Measurements from ENCODE around the gene TMEM240. TPM values are rescaled to one million over a fixed set of nuclear protein-coding genes. Genes with fewer than 3 reads are reported as not detected.

The TMEM240 gene
- total RNA-seq, 2 donors from 2014 or later = 1.0 to 1.3 TPM

DNA sequence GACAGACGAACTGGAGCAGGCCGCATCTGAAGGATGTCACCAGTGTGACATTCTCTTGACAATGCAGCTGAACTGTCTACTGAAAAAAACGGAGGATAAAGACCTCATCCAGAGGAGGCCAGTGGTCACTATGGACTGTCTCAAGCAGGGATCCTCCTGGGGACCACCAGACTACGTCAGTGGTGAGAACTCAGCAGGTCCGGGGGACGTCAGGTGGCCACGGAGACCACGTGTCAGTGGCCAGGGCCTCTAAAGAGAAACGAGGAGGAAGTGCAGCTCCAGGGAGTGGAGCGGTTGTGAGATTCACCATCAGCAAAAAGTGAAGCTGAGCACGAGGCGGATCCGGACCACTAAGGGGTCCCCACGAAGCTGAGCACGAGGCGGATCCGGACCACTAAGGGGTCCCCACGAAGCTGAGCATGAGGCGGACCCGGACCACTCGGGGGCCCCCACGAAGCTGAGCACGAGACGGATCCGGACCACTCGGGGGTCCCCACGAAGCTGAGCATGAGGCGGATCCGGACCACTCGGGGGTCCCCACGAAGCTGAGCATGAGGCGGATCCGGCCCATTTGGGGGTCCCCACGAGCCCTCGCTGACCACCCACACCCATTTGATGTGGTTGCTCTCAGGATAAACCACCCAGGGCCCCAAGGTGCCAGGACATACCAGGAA, 13.5 kb upstream of the TMEM240 start:
- Mint-ChIP-seq H3K9me3 (no peaks in the 10 kb centered on the region), H3K4me3 (no peak overlapping the region), H3K27ac (no peak overlapping the region), H3K4me1 (ENCODE audit: low read depth) (no peaks in the 10 kb centered on the region), H3K27me3 (ENCODE audit: low read depth) (no peaks in the 10 kb centered on the region), H3K36me3 (ENCODE audit: insufficient read depth in 2 of 2) (peaks cover 0 to 1% of the 10 kb centered on the region in 2 donors)
- DNase-seq = no peak
- ATAC-seq (replicated peaks in 1 of 2) = no peak

DNA sequence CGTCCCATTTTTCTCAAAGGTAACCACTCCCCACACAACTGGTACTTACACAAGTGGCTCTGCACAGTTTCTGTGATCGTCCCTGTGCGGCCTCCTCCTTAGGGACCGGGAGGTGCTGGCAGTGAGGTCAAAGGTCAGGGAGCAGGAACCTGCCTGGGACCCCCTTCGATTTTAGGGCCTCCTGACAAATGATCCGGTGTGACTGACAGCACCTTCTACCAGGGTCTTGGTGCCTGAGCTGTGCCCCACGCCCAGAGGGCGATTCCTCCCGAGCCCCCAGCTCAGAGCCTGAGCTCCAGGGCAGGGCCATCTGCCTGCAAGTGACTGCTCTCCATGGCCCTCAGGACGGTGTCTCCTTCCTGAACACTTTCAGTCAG, 11.8 kb upstream of the TMEM240 start:
- H3K36me3 Mint-ChIP-seq (ENCODE audit: insufficient read depth in 2 of 2) = peaks cover 0 to 1% of the 10 kb centered on the region in 2 donors
- H3K27ac Mint-ChIP-seq = no peak overlapping the region
- no peak overlapping the region for H3K4me3 Mint-ChIP-seq
- H3K9me3 Mint-ChIP-seq = no peaks in the 10 kb centered on the region
- DNase-seq (no peak), ATAC-seq (replicated peaks in 1 of 2) (no peak)
- no peaks in the 10 kb centered on the region for H3K4me1 Mint-ChIP-seq (ENCODE audit: low read depth)
- no peaks in the 10 kb centered on the region for H3K27me3 Mint-ChIP-seq (ENCODE audit: low read depth)

DNA sequence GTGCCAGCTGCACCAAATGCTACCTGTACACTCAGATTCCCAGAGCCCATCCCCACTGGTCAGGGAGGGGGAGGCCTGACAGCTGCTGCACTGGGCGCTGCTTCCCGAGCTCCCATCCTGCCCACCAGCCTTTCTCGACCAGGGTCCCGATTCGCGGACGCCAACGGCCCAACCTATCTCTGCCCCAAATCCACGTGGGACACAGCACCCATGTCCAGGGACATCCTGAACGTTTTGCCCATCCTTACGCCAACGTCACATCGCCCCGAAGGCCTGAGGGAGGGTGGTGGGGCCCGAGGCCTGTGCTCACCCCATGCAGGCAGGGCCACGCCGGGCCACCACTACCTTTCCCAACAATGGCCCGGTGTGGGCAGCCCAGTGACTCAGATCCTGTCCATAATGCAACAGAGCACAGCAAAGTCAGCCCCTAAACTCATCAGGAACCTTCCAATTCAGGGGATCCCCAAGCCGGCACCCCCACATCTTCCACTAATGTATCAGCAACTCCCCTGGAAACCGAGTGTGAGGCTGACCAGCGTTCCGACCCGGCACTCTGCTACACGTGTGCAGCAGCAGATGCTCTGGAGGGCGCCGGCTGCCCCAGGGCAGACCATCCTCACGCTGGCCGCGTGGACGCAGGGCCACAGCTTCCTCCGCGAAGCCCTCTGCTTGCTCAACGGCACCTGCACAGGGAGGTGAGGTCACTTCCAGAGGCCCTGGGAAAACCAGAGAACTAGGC, 11.3 kb upstream of the TMEM240 start:
- peaks cover 0 to 1% of the 10 kb centered on the region in 2 donors for H3K36me3 Mint-ChIP-seq (ENCODE audit: insufficient read depth in 2 of 2)
- H3K4me3 Mint-ChIP-seq = no peak overlapping the region
- no peak for DNase-seq
- no peak for ATAC-seq (replicated peaks in 1 of 2)
- H3K4me1 Mint-ChIP-seq (ENCODE audit: low read depth) = no peaks in the 10 kb centered on the region
- H3K27ac Mint-ChIP-seq = no peak overlapping the region
- H3K27me3 Mint-ChIP-seq (ENCODE audit: low read depth) = no peaks in the 10 kb centered on the region
- H3K9me3 Mint-ChIP-seq = no peaks in the 10 kb centered on the region

DNA sequence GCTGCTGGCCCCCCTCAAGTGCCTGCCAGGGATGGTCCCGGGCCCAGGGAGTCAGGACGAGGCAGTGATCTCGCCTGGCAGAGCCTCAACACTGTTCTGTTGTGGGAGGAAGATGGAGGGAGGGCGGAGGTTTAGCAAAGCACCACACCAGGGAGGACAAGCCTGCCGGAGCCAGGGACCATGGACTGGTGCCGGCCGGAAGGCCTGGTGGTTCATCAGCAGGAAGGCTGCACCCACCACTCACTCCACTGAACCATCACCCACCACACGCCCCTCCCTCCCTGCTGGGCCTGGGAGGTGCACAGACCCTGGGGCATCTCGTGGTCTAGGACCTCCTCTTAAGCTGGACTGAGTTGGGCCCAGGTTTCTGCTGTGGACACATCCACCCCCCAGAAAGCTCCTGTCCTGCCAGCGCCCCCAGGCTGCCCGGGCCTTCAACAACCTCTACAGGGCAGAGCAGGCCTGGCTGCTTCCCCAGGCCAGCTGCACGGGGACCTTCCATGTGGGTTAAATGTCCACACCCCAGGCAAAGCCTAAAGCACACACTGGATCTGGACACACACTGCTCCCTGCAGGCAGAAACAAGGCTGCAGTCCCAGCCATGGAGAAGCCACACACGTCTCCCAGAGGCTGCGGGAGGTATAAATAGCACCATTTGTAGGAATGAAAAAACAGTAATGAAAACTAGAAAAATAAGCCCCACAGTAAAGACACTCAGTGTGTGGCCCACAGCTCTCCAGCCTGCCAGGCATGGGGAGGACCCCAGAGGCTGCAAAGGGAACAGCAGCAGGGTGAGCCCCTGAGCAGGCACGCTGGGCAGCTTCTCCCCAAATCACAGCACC, 10.4 kb upstream of the TMEM240 start:
- peaks cover 0 to 1% of the 10 kb centered on the region in 2 donors for H3K36me3 Mint-ChIP-seq (ENCODE audit: insufficient read depth in 2 of 2)
- no peak for ATAC-seq (replicated peaks in 1 of 2)
- H3K27me3 Mint-ChIP-seq (ENCODE audit: low read depth) = no peaks in the 10 kb centered on the region
- no peak overlapping the region for H3K4me3 Mint-ChIP-seq
- H3K9me3 Mint-ChIP-seq = no peaks in the 10 kb centered on the region
- H3K4me1 Mint-ChIP-seq (ENCODE audit: low read depth) = no peaks in the 10 kb centered on the region
- DNase-seq = no peak
- H3K27ac Mint-ChIP-seq = no peak overlapping the region

DNA sequence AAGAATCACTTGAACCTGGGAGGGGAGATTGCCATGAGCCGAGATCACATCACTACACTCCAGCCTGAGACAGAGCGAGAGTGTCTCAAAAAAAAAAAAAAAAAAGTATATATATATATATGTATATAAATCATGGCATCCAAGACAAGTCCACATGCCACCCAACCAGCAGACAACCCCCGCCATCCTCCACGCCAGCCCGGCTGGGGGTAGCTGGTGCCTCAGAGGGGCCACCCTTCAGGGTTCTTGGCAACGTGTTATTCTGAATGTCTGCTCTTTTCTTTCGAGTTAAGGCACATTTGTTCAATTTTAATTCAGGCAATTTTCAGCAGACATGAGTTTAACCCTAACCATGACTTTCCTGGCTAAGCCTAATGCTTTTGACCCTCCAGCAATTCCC, 9.7 kb upstream of the TMEM240 start:
- H3K27ac Mint-ChIP-seq = no peak overlapping the region
- DNase-seq (no peak), ATAC-seq (replicated peaks in 1 of 2) (no peak)
- no peak overlapping the region for H3K4me3 Mint-ChIP-seq
- H3K4me1 Mint-ChIP-seq (ENCODE audit: low read depth) = no peaks in the 10 kb centered on the region
- no peaks in the 10 kb centered on the region for H3K36me3 Mint-ChIP-seq (ENCODE audit: insufficient read depth in 2 of 2)
- H3K27me3 Mint-ChIP-seq (ENCODE audit: low read depth) = no peaks in the 10 kb centered on the region
- H3K9me3 Mint-ChIP-seq = no peaks in the 10 kb centered on the region

DNA sequence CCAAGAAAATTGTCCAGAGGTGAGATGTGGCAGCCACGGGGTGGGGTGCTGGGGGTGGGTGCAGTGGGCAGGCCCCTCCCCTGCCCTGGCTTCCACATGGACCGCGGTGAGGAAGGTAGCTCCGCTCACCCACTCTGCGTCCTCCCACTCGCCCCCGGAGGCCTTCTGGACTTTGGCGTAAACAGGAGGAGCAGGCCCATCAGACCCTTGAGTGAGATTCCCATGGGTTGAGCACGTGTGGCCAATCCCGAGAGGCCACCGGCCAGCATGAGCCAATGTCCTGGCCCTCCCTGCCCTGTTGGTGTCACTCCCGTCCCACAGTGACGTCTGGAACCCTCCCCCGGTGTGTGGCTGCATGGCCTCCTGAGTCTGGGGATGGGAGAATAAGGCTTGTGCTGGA, 8.2 kb upstream of the TMEM240 start:
- Mint-ChIP-seq H3K27me3 (ENCODE audit: low read depth) (no peaks in the 10 kb centered on the region), H3K4me1 (ENCODE audit: low read depth) (no peaks in the 10 kb centered on the region), H3K27ac (no peak overlapping the region), H3K4me3 (no peak overlapping the region), H3K9me3 (no peaks in the 10 kb centered on the region), H3K36me3 (ENCODE audit: insufficient read depth in 2 of 2) (peaks cover 0 to 2% of the 10 kb centered on the region in 2 donors)
- ATAC-seq (replicated peaks in 1 of 2) = no peak
- DNase-seq = no peak

DNA sequence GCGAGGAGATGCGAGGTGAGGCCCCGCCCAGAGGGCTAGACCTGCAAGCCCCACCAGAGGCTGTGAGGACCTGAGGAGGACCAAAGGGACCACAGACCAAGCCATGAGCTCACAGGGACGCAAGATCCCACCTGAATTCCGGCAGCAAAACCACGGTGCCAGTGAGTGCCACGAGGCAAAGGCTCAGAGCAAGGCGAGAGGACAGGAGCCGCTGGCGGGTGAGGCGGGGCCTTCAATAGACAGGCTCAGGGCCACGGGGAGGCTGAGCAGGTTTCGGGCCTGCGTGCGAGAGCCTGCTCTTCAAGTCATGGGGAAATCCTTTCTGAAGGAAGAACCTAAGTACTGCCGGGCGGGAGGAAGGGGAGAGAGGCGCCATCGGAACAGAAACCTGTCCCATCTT, 7.1 kb upstream of the TMEM240 start:
- H3K27ac Mint-ChIP-seq = no peak overlapping the region
- peaks cover 0 to 2% of the 10 kb centered on the region in 2 donors for H3K36me3 Mint-ChIP-seq (ENCODE audit: insufficient read depth in 2 of 2)
- no peaks in the 10 kb centered on the region for H3K4me1 Mint-ChIP-seq (ENCODE audit: low read depth)
- no peaks in the 10 kb centered on the region for H3K9me3 Mint-ChIP-seq
- ATAC-seq (replicated peaks in 1 of 2) (no peak), DNase-seq (no peak)
- no peak overlapping the region for H3K4me3 Mint-ChIP-seq
- H3K27me3 Mint-ChIP-seq (ENCODE audit: low read depth) = no peaks in the 10 kb centered on the region

DNA sequence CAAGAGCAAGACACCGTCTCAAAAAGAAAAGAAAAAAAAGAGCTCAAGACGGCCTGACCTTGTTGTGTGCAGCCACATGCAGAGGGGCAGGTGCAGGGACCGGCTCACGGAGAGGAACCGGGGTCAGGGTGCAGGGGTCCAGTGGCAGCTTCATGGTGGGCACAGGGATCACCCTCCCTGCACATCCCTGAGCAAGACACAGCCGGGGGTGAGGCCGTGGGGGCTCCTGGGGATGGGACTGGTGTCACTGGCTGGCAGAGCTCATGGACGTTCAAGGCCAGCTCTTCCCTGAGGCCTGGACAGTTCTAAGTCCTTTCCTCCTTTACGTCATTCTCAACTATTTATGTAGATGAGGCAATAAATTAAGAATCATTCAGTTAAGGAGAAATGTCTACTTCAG, 6.6 kb upstream of the TMEM240 start:
- no peak overlapping the region for H3K27ac Mint-ChIP-seq
- H3K27me3 Mint-ChIP-seq (ENCODE audit: low read depth) = no peaks in the 10 kb centered on the region
- ATAC-seq (replicated peaks in 1 of 2) (no peak), DNase-seq (no peak)
- H3K9me3 Mint-ChIP-seq = no peaks in the 10 kb centered on the region
- no peak overlapping the region for H3K4me3 Mint-ChIP-seq
- H3K36me3 Mint-ChIP-seq (ENCODE audit: insufficient read depth in 2 of 2) = peaks cover 0 to 2% of the 10 kb centered on the region in 2 donors
- H3K4me1 Mint-ChIP-seq (ENCODE audit: low read depth) = no peaks in the 10 kb centered on the region

DNA sequence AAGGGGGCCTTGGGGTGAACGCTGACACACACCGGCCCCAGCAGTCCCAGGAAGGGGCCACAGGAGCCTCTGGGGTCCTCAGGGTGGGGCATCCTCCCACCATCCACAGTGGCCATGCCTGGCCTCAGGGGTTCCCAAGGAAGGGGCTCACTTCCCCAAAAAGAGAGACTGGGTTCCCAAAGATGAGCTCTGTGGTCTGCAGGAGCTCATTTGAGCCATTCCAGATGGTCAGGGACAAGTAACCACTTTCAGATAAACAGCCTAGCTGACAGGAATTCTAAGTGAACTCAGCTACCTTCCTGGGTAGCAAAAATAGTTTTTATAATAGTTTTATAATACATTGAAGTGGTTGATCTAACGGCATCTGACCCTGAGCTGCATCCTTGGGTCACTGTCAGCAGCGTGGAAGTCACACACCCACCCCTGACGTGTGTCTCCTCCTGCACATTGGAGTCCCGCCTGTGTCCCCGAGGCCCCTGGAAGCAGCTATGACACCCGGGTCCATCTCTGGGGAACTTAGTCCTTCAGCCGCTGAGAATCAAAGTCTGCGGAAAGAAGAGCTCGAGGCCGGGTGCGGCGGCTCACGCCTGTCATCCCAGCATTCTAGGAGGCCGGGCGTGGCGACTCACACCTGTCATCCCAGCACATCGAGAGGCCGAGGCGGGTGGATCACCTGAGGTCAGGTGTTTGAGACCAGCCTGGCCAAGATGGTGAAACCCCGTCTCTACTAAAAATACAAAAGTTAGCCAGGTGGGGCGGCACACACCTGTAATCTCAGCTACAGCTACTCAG, 5.7 kb upstream of the TMEM240 start:
- H3K27me3 Mint-ChIP-seq (ENCODE audit: low read depth) = no peaks in the 10 kb centered on the region
- DNase-seq = no peak
- peaks cover 0 to 2% of the 10 kb centered on the region in 2 donors for H3K36me3 Mint-ChIP-seq (ENCODE audit: insufficient read depth in 2 of 2)
- H3K4me1 Mint-ChIP-seq (ENCODE audit: low read depth) = no peaks in the 10 kb centered on the region
- ATAC-seq (replicated peaks in 1 of 2) = no peak
- no peak overlapping the region for H3K4me3 Mint-ChIP-seq
- H3K9me3 Mint-ChIP-seq = no peaks in the 10 kb centered on the region
- no peak overlapping the region for H3K27ac Mint-ChIP-seq

DNA sequence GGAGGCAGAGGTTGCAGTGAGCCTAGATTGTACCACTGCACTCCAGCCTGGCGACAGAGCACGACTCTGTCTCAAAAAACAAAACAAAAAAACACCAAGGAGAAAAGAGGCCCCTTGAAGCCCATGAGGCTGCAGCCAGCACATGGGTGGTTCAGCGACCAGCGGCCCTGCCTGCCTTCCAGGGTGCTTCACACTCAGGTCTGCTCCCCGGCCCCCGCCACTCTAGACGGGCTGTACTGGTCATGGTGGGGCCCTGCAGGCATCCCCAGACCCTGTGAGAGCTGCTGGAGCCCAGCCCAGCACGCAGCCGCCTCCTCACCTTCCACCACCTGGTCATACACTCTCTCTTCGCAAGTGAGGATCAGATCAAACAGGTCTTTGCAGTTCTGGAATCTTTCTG, 4.1 kb upstream of the TMEM240 start:
- Mint-ChIP-seq H3K36me3 (ENCODE audit: insufficient read depth in 2 of 2) (peaks cover 0 to 2% of the 10 kb centered on the region in 2 donors), H3K27me3 (ENCODE audit: low read depth) (no peaks in the 10 kb centered on the region), H3K4me3 (no peak overlapping the region), H3K9me3 (no peaks in the 10 kb centered on the region), H3K4me1 (ENCODE audit: low read depth) (no peaks in the 10 kb centered on the region), H3K27ac (no peak overlapping the region)
- DNase-seq = no peak
- ATAC-seq (replicated peaks in 1 of 2) = no peak

DNA sequence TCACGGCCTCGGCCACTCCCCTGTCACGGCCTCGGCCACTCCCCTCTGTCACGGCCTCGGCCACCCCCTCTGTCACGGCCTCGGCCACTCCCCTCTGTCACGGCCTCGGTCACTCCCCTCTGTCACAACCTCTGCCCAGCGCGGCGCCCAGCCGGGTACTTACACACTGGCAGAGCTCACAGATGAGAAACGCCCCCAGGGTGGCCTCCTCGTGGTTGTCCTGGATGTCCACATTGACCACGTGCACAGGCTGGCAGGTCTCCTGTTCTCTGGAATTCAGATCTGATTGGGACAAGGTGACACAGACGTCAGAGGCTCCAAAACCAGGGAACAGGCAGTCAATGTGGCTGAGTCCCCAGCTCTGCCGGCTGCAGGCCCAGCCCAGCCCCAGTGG, 3.3 kb upstream of the TMEM240 start:
- Mint-ChIP-seq H3K27ac (no peak overlapping the region), H3K36me3 (ENCODE audit: insufficient read depth in 2 of 2) (peaks cover 0 to 2% of the 10 kb centered on the region in 2 donors), H3K27me3 (ENCODE audit: low read depth) (no peaks in the 10 kb centered on the region), H3K4me1 (ENCODE audit: low read depth) (no peaks in the 10 kb centered on the region), H3K4me3 (no peak overlapping the region), H3K9me3 (no peaks in the 10 kb centered on the region)
- DNase-seq = no peak
- ATAC-seq (replicated peaks in 1 of 2) = no peak

DNA sequence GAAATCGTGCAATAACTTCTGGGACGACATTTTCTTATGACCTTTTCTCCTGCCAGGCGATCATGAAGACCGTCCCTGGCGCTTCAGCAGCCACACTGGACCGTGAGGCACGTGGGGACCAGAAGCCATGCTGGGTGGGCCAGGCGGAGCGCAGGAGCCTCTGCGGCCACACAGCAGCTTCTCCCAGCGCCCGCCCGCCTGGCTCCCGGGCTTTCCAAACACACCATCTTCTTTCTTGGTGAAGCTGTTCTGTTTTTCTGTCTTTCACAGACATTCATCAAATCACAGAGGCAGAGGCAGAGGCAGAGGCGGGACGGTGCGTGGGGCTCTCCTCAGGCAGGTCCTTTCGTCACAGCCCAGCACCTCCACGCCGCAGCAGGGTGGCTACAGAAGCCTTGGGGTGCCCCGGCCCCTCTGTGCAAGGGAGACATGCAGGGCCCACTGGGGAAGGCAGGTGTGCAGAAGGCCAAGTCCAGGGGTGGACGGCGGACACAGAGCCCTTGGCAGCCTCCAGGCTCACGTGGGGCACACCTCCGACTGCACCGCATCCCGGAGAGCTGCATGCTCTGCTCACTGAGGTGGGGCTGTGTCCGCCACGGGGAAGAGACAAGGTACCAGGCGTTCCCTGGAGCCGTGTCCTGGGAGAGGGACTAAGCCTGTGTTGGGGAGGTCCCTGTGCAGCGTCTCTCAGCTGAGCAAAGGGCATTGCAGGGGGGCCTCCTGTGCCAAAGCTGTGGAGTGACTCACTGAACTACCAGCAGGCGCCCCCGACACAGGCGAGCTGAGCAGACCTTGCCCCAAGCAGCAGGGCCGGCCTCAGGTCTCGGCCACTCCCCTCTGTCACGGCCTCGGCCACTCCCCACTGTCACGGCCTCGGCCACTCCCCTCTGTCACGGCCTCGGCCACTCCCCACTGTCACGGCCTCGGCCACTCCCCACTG, 2.6 kb upstream of the TMEM240 start:
- no peak overlapping the region for H3K27ac Mint-ChIP-seq

More for the DNA sequence above, 2.6 kb upstream of the TMEM240 start:
- ATAC-seq (replicated peaks in 1 of 2) = no peak
- H3K9me3 Mint-ChIP-seq = no peaks in the 10 kb centered on the region
- no peak for DNase-seq
- no peaks in the 10 kb centered on the region for H3K4me1 Mint-ChIP-seq (ENCODE audit: low read depth)
- peaks cover 0 to 2% of the 10 kb centered on the region in 2 donors for H3K36me3 Mint-ChIP-seq (ENCODE audit: insufficient read depth in 2 of 2)
- no peak overlapping the region for H3K4me3 Mint-ChIP-seq
- no peaks in the 10 kb centered on the region for H3K27me3 Mint-ChIP-seq (ENCODE audit: low read depth)

Data from activated T-cell treated with anti-CD3 and anti-CD28 coated beads, Interleukin-2, amount 50 U/mL, for 72 hours (primary cell).